GM21576 (cell line): Measurements from ENCODE around the gene GABRB1.

Source experiments
- ATAC-seq: cut with Tn5 transposase; IDR thresholded peaks from one replicate; pipeline ENCODE4 v1.9.1; 2021; ENCODE audit warnings: mild to moderate bottlenecking, moderate library complexity; ENCODE audit not compliant: unreplicated experiment

The GABRB1 gene

GRCh38 chr4:47381172-47381571, 349.8 kb downstream of the GABRB1 start:
- ATAC-seq = no peak

GRCh38 chr4:47382846-47383360, 351.5 kb downstream of the GABRB1 start:
- no peak for ATAC-seq

- ATAC-seq = no peak
Measured at GRCh38 chr4:47383829-47384427, 352.6 kb downstream of the GABRB1 start.

- no peak for ATAC-seq
Measured at GRCh38 chr4:47386146-47386545, 354.8 kb downstream of the GABRB1 start.

- ATAC-seq = no peak
Measured at GRCh38 chr4:47386561-47387235, 355.3 kb downstream of the GABRB1 start.

GRCh38 chr4:47390428-47391125, 359.2 kb downstream of the GABRB1 start:
- ATAC-seq = no peak

- ATAC-seq = peak; percentile 67
Measured at GRCh38 chr4:47391256-47391655, 359.9 kb downstream of the GABRB1 start.

- no peak for ATAC-seq
Measured at GRCh38 chr4:47406408-47406807, 375.0 kb downstream of the GABRB1 start.

- no peak for ATAC-seq
Measured at GRCh38 chr4:47410271-47410670, 378.9 kb downstream of the GABRB1 start.

GRCh38 chr4:47413521-47413920, 382.2 kb downstream of the GABRB1 start:
- ATAC-seq = no peak

- ATAC-seq = peak; percentile 59
Measured at GRCh38 chr4:47415719-47416118, 384.4 kb downstream of the GABRB1 start.

- ATAC-seq = no peak
Measured at GRCh38 chr4:47418147-47418546, 386.8 kb downstream of the GABRB1 start.

- no peak for ATAC-seq
Measured at GRCh38 chr4:47419296-47419695, 387.9 kb downstream of the GABRB1 start.

GRCh38 chr4:47425628-47426027, 394.3 kb downstream of the GABRB1 start:
- no peak for ATAC-seq

- no peak for ATAC-seq
Measured at GRCh38 chr4:47427935-47428334, 396.6 kb downstream of the GABRB1 start.

- ATAC-seq = no peak
Measured at GRCh38 chr4:47432749-47433148, 401.4 kb downstream of the GABRB1 start.

- no peak for ATAC-seq
Measured at GRCh38 chr4:47434931-47435330, 403.6 kb downstream of the GABRB1 start.

- ATAC-seq = no peak
Measured at GRCh38 chr4:47442980-47443379, 411.6 kb downstream of the GABRB1 start.

GRCh38 chr4:47444031-47444430, 412.7 kb downstream of the GABRB1 start:
- no peak for ATAC-seq

GRCh38 chr4:47451657-47452056, 420.3 kb downstream of the GABRB1 start:
- no peak for ATAC-seq

GRCh38 chr4:47462799-47463234, 431.4 kb downstream of the GABRB1 start:
- peak; percentile 4 for ATAC-seq
